Hepatocyte (in vitro differentiated cells): ENCODE data around the gene SAMD7. TPM values are rescaled to one million over a fixed set of nuclear protein-coding genes. Genes with fewer than 3 reads are reported as not detected.

Source experiments
- DNase-seq: peaks from one replicate; pipeline ENCODE4 v3.0.0-alpha.2; 2016; ENCODE audit warnings: low spot score
- H2AFZ ChIP-seq: fragments of 200-600 bp; sonication (generic); 2 replicates; pipeline ENCODE4 v1.6.0; 2016; ENCODE audit warnings: antibody characterized with exemption, mild to moderate bottlenecking
- H3K27ac ChIP-seq: fragments of 200-600 bp; sonication (generic); 2 replicates; pipeline ENCODE4 v1.5.1; 2016; ENCODE audit warnings: mild to moderate bottlenecking
- H3K27me3 ChIP-seq: fragments of 200-600 bp; sonication (generic); 2 replicates; pipeline ENCODE4 v1.6.1; 2016
- H3K36me3 ChIP-seq: fragments of 200-600 bp; sonication (generic); replicated peaks from 2 replicates; pipeline ENCODE4 v1.5.1; 2016; ENCODE audit warnings: low read depth; ENCODE audit not compliant: insufficient read depth
- H3K4me1 ChIP-seq: fragments of 200-600 bp; sonication (generic); 2 replicates; pipeline ENCODE4 v1.5.1; 2016; ENCODE audit warnings: mild to moderate bottlenecking, moderate library complexity; ENCODE audit not compliant: insufficient read depth
- H3K4me2 ChIP-seq: fragments of 200-600 bp; sonication (generic); 2 replicates; pipeline ENCODE4 v1.6.0; 2016
- H3K4me3 ChIP-seq: fragments of 200-600 bp; sonication (generic); 2 replicates; pipeline ENCODE4 v1.5.1; 2016; ENCODE audit warnings: mild to moderate bottlenecking
- H3K79me2 ChIP-seq: fragments of 200-600 bp; sonication (generic); 2 replicates; pipeline ENCODE4 v1.6.0; 2017; ENCODE audit warnings: mild to moderate bottlenecking
- H3K9me2 ChIP-seq: fragments of 200-600 bp; sonication (generic); replicated peaks from 2 replicates; pipeline ENCODE4 v1.6.0; 2017; ENCODE audit warnings: mild to moderate bottlenecking; ENCODE audit not compliant: insufficient read depth
- H3K9me3 ChIP-seq: fragments of 200-600 bp; sonication (generic); 2 replicates; pipeline ENCODE4 v1.5.1; 2016; ENCODE audit warnings: low read depth, mild to moderate bottlenecking
- H4K20me1 ChIP-seq: fragments of 200-600 bp; sonication (generic); 2 replicates; pipeline ENCODE4 v1.6.0; 2016; ENCODE audit warnings: mild to moderate bottlenecking; ENCODE audit not compliant: insufficient read depth, poor library complexity, severe bottlenecking
- EZH2 ChIP-seq: fragments of 200-600 bp; sonication (generic); IDR thresholded peaks from 2 replicates; pipeline ENCODE4 v1.6.1; 2016; ENCODE audit warnings: antibody characterized with exemption, mild to moderate bottlenecking, borderline replicate concordance
- EZH2phosphoT487 ChIP-seq: fragments of 200-600 bp; sonication (generic); IDR thresholded peaks from one replicate; pipeline ENCODE4 v1.6.1; 2018; ENCODE audit warnings: antibody characterized with exemption, mild to moderate bottlenecking, low read depth, moderate library complexity; ENCODE audit not compliant: unreplicated experiment, severe bottlenecking
- WGBS: methylation state at CpG from one replicate; pipeline ENCODE4 v1.1.6; 2016; ENCODE audit warnings: low lambda C conversion rate; ENCODE audit errors: missing lambda C conversion rate; 5-methylcytosine and 5-hydroxymethylcytosine counted together
- polyA plus RNA-seq: library from polyadenylated mRNA; unstranded; fragments of >200 nt; fragmentation: Nextera tagmentation; extraction: Ambion mirVana; gene quantifications from 2 replicates; pipeline ENCODE4 v1.2.1, GENCODE V29; 2016
- total RNA-seq: library from RNA; depleted of rRNA; stranded (reverse); fragments of >200 nt; gene quantifications from 2 replicates; pipeline ENCODE4 v1.2.3, GENCODE V29; 2014
- TF ChIP-seq, protein P1 (sequence below): fragments of 200-600 bp; sonication (generic); IDR thresholded peaks from 2 replicates; pipeline ENCODE4 v1.5.1; 2016; ENCODE audit warnings: antibody characterized with exemption, mild to moderate bottlenecking; ENCODE audit not compliant: poor library complexity

The SAMD7 gene
- total and polyA plus RNA-seq, 2 experiments from 2014 or later = not detected

GRCh38 chr3:169939320-169939719 lies 27.9 kb downstream of the SAMD7 start:
- Histone ChIP-seq H3K27ac (no peak overlapping the region), H3K9me3 (no peaks in the 10 kb centered on the region), H3K4me2 (no peak overlapping the region), H3K4me3 (no peak overlapping the region), H4K20me1 (no peaks in the 10 kb centered on the region), H3K79me2 (no peaks in the 10 kb centered on the region), H3K4me1 (no peaks in the 10 kb centered on the region), H3K27me3 (no peaks in the 10 kb centered on the region), H3K36me3 (no peaks in the 10 kb centered on the region), H2AFZ (no peak overlapping the region), H3K9me2 (no peaks in the 10 kb centered on the region)
- 55% methylated on average over 1 of the region's 1 CpG for WGBS
- TF ChIP-seq, protein P1, sequence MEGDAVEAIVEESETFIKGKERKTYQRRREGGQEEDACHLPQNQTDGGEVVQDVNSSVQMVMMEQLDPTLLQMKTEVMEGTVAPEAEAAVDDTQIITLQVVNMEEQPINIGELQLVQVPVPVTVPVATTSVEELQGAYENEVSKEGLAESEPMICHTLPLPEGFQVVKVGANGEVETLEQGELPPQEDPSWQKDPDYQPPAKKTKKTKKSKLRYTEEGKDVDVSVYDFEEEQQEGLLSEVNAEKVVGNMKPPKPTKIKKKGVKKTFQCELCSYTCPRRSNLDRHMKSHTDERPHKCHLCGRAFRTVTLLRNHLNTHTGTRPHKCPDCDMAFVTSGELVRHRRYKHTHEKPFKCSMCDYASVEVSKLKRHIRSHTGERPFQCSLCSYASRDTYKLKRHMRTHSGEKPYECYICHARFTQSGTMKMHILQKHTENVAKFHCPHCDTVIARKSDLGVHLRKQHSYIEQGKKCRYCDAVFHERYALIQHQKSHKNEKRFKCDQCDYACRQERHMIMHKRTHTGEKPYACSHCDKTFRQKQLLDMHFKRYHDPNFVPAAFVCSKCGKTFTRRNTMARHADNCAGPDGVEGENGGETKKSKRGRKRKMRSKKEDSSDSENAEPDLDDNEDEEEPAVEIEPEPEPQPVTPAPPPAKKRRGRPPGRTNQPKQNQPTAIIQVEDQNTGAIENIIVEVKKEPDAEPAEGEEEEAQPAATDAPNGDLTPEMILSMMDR = no peak
- TF ChIP-seq EZH2 = no peak
- TF ChIP-seq EZH2phosphoT487 = no peak
- DNase-seq = no peak

DNA sequence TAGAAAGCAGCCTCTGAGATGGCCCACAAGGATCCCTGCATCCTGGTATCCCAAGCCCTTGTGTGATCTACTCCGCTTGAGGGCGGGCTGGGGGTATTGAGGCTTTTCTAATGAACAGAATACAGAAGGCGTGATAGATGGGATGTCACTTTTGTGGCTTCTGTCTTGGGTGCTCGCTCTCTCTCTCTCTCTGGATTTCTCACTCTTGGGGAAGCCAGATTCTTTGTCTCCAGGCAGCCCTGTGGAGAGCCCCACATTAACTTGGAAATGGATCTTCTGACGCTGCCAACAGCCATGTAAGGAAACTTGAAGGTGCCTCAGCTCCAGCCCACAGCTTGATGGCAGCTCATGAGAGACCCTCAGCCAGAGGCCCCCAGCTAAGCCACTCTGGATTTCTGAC lies 28.4 kb downstream of the SAMD7 start:
- Histone ChIP-seq H3K9me3 (no peaks in the 10 kb centered on the region), H3K4me3 (no peak overlapping the region), H3K79me2 (no peaks in the 10 kb centered on the region), H3K9me2 (no peaks in the 10 kb centered on the region), H3K27me3 (no peaks in the 10 kb centered on the region), H3K36me3 (no peaks in the 10 kb centered on the region), H3K4me2 (no peak overlapping the region), H3K27ac (no peak overlapping the region), H4K20me1 (no peaks in the 10 kb centered on the region), H3K4me1 (no peaks in the 10 kb centered on the region), H2AFZ (no peak overlapping the region)
- DNase-seq = no peak
- 90% methylated on average over 5 of the region's 5 CpGs for WGBS
- TF ChIP-seq EZH2 (no peak), EZH2phosphoT487 (no peak)
- TF ChIP-seq, protein P1 = no peak

DNA sequence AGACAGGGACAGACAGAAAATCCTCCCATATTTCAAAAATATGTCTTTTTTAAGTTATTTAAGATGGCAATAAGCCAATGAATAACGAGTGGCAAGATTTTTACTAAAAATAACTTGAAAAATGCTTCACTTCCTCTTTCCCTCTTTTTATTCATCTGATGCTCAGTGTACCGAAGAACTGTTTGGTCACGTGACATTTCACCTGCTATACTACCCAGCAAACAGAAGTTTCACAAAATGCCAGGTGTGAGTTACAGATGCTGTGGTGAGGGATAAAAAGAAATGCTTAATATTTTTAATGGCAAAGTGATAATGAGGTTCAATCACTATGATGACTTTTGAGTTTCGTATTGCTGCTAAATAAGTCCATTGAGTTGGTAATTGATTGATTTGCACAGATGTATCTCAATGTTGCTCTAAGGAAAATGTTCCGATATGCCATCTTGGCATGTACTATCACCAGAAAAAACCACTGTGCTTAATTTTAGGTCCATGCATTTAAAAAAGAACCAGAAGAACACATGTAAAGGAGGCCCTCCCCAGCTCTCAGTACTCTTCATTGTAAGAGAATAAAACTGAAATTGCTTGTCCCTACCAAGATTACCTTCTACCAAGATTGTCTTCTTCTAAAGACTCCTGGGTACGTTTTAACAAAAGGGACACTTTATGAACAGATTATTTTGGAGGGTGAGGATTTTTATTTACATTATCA lies 29.3 kb downstream of the SAMD7 start:
- 80% methylated on average over 6 of the region's 6 CpGs for WGBS
- no peak overlapping the region for H3K4me2 ChIP-seq
- no peak for DNase-seq
- no peak for TF ChIP-seq EZH2
- TF ChIP-seq EZH2phosphoT487 = no peak
- TF ChIP-seq, protein P1 = no peak
- no peaks in the 10 kb centered on the region for H4K20me1 ChIP-seq
- no peaks in the 10 kb centered on the region for H3K79me2 ChIP-seq
- no peaks in the 10 kb centered on the region for H3K36me3 ChIP-seq
- H3K9me3 ChIP-seq = no peaks in the 10 kb centered on the region
- no peaks in the 10 kb centered on the region for H3K4me1 ChIP-seq
- H2AFZ ChIP-seq = no peak overlapping the region
- no peaks in the 10 kb centered on the region for H3K27me3 ChIP-seq
- no peak overlapping the region for H3K4me3 ChIP-seq
- H3K9me2 ChIP-seq = no peaks in the 10 kb centered on the region
- no peak overlapping the region for H3K27ac ChIP-seq
